NB4 (cell line): ENCODE results near the gene ARMC3.

ENCODE experiments used
- POLR2A ChIP-seq: IDR thresholded peaks from 2 replicates; pipeline ENCODE4 v1.6.1; 2011; ENCODE audit warnings: mild to moderate bottlenecking; ENCODE audit not compliant: insufficient read length; ENCODE audit errors: extremely low read depth
- TF ChIP-seq, protein P1 (sequence below): IDR thresholded peaks from one replicate; pipeline ENCODE4 v1.5.1; 2012; ENCODE audit warnings: low read depth, low read length
- TF ChIP-seq, protein P2 (sequence below): IDR thresholded peaks from 2 replicates; pipeline ENCODE4 v1.6.1; 2011; ENCODE audit warnings: low read depth, low read length

DNA sequence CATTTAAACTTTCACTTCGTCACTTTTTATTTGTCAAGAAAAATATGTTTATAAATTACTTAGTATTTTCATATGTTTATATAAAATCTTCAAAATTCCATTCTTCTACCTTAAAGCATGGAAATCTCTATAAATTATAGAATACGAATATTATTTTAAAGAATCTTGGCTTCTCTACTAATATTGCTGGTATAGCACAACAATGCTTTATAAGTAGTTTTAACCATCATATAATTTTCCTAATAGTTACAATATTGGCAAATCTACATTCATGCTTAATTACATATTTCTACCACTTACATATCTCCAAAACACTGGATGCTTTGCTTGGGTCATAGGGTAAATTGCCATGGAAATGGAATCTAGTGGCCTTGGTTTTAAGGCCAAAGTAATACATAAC, 21.1 kb upstream of the ARMC3 start:
- TF ChIP-seq, protein P1, sequence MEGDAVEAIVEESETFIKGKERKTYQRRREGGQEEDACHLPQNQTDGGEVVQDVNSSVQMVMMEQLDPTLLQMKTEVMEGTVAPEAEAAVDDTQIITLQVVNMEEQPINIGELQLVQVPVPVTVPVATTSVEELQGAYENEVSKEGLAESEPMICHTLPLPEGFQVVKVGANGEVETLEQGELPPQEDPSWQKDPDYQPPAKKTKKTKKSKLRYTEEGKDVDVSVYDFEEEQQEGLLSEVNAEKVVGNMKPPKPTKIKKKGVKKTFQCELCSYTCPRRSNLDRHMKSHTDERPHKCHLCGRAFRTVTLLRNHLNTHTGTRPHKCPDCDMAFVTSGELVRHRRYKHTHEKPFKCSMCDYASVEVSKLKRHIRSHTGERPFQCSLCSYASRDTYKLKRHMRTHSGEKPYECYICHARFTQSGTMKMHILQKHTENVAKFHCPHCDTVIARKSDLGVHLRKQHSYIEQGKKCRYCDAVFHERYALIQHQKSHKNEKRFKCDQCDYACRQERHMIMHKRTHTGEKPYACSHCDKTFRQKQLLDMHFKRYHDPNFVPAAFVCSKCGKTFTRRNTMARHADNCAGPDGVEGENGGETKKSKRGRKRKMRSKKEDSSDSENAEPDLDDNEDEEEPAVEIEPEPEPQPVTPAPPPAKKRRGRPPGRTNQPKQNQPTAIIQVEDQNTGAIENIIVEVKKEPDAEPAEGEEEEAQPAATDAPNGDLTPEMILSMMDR = no peak
- TF ChIP-seq, protein P2, sequence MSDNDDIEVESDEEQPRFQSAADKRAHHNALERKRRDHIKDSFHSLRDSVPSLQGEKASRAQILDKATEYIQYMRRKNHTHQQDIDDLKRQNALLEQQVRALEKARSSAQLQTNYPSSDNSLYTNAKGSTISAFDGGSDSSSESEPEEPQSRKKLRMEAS = no peak
- TF ChIP-seq POLR2A = no peak
